RWPE2 (cell line): Measurements from ENCODE around the gene MERTK.
A peak's percentile ranks its signal among the peaks of the same experiment; 100 is the strongest.

Experiments
- ATAC-seq: fragments of 200-7000 bp; cut with Tn5 transposase; 3 replicates; pipeline ENCODE4 v1.9.1; 2021; ENCODE audit warnings: low read depth
- DNase-seq: peaks from one replicate; pipeline ENCODE4 v3.0.0-alpha.2; 2020; ENCODE audit warnings: low spot score
- H3K27ac ChIP-seq: fragments of 450-650 bp; 2 replicates; pipeline ENCODE4 v1.5.1; 2017; ENCODE audit warnings: mild to moderate bottlenecking; ENCODE audit not compliant: poor library complexity, severe bottlenecking
- H3K27me3 ChIP-seq: fragments of 250-450 bp; sonication (Bioruptor Pico); 2 replicates; pipeline ENCODE4 v1.5.1; 2021; ENCODE audit warnings: mild to moderate bottlenecking, moderate library complexity; ENCODE audit not compliant: insufficient read depth, poor library complexity, severe bottlenecking
- H3K36me3 ChIP-seq: fragments of 250-450 bp; sonication (Bioruptor Pico); 2 replicates; pipeline ENCODE4 v1.5.1; 2020; ENCODE audit warnings: low read depth, mild to moderate bottlenecking, moderate library complexity
- H3K4me1 ChIP-seq: fragments of 250-450 bp; sonication (Bioruptor Pico); 2 replicates; pipeline ENCODE4 v1.5.1; 2021; ENCODE audit warnings: mild to moderate bottlenecking, moderate library complexity; ENCODE audit not compliant: insufficient read depth, poor library complexity, severe bottlenecking
- H3K4me3 ChIP-seq: fragments of 250-450 bp; sonication (Bioruptor Pico); 2 replicates; pipeline ENCODE4 v1.5.1; 2021; ENCODE audit warnings: mild to moderate bottlenecking, moderate library complexity; ENCODE audit not compliant: severe bottlenecking
- H3K9me3 ChIP-seq: fragments of 250-450 bp; sonication (Bioruptor Pico); 2 replicates; pipeline ENCODE4 v1.5.1; 2021; ENCODE audit warnings: mild to moderate bottlenecking, moderate library complexity; ENCODE audit not compliant: severe bottlenecking
- TF ChIP-seq, protein P1 (sequence below): fragments of 450-650 bp; IDR thresholded peaks from one replicate; pipeline ENCODE4 v1.5.1; 2017; ENCODE audit warnings: mild to moderate bottlenecking, moderate library complexity; ENCODE audit not compliant: poor library complexity, severe bottlenecking

The MERTK gene

GRCh38 chr2:112020561-112020960, 122.2 kb downstream of the MERTK start:
- Histone ChIP-seq H3K9me3 (no peaks in the 10 kb centered on the region), H3K27ac (no peak overlapping the region), H3K27me3 (no peaks in the 10 kb centered on the region), H3K4me3 (no peak overlapping the region), H3K4me1 (peaks cover 2% of the 10 kb centered on the region), H3K36me3 (no peaks in the 10 kb centered on the region)
- TF ChIP-seq, protein P1, sequence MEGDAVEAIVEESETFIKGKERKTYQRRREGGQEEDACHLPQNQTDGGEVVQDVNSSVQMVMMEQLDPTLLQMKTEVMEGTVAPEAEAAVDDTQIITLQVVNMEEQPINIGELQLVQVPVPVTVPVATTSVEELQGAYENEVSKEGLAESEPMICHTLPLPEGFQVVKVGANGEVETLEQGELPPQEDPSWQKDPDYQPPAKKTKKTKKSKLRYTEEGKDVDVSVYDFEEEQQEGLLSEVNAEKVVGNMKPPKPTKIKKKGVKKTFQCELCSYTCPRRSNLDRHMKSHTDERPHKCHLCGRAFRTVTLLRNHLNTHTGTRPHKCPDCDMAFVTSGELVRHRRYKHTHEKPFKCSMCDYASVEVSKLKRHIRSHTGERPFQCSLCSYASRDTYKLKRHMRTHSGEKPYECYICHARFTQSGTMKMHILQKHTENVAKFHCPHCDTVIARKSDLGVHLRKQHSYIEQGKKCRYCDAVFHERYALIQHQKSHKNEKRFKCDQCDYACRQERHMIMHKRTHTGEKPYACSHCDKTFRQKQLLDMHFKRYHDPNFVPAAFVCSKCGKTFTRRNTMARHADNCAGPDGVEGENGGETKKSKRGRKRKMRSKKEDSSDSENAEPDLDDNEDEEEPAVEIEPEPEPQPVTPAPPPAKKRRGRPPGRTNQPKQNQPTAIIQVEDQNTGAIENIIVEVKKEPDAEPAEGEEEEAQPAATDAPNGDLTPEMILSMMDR: no peak
- no peak for DNase-seq
- ATAC-seq: no peak

- DNase-seq: no peak
- no peaks in the 10 kb centered on the region for H3K27me3 ChIP-seq
These were observed 122.9 kb downstream of the MERTK start for GRCh38 chr2:112021290-112021689.

DNA sequence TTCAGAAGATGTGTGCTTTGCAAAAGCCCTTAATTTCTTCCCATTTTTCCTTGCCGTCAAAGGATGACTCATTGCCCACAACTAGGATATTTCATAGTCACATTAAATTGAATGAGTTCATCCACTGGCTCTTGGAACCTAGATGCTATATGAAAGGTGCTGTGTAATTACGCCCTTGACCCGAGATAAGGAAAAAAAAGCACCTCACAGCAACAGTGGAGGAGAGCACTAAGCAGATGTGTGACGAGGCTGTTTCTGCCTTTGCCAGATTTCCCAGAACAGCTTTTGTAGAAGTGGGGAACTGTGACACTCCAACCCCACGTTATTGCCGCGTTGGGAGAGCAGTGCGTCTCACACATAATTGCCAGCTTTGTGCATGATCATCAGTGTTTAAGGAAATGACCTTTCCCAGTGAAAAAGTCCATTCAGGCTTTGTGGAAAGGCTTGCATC, 123.4 kb downstream of the MERTK start:
- no peaks in the 10 kb centered on the region for H3K4me1 ChIP-seq
- DNase-seq (no peak), ATAC-seq (0 out of 3 replicates have a peak, but pooled peaks have one; percentile 29)
- no peak overlapping the region for H3K27ac ChIP-seq
- H3K9me3 ChIP-seq: no peaks in the 10 kb centered on the region
- TF ChIP-seq, protein P1: no peak
- no peak overlapping the region for H3K4me3 ChIP-seq
- no peaks in the 10 kb centered on the region for H3K27me3 ChIP-seq
- H3K36me3 ChIP-seq: no peaks in the 10 kb centered on the region

More at GRCh38 chr2:112021290-112021689, 122.9 kb downstream of the MERTK start:
- TF ChIP-seq, protein P1: no peak
- no peaks in the 10 kb centered on the region for H3K36me3 ChIP-seq
- H3K27ac ChIP-seq: no peak overlapping the region
- no peak overlapping the region for H3K4me3 ChIP-seq
- no peaks in the 10 kb centered on the region for H3K9me3 ChIP-seq
- no peak for ATAC-seq
- no peaks in the 10 kb centered on the region for H3K4me1 ChIP-seq

- Histone ChIP-seq H3K4me1 (no peaks in the 10 kb centered on the region), H3K27ac (no peak overlapping the region), H3K36me3 (no peaks in the 10 kb centered on the region), H3K4me3 (no peak overlapping the region), H3K27me3 (no peaks in the 10 kb centered on the region), H3K9me3 (no peaks in the 10 kb centered on the region)
- TF ChIP-seq, protein P1: no peak
- DNase-seq (no peak), ATAC-seq (no peak)
These were observed 125.3 kb downstream of the MERTK start for GRCh38 chr2:112023707-112024106.

DNA sequence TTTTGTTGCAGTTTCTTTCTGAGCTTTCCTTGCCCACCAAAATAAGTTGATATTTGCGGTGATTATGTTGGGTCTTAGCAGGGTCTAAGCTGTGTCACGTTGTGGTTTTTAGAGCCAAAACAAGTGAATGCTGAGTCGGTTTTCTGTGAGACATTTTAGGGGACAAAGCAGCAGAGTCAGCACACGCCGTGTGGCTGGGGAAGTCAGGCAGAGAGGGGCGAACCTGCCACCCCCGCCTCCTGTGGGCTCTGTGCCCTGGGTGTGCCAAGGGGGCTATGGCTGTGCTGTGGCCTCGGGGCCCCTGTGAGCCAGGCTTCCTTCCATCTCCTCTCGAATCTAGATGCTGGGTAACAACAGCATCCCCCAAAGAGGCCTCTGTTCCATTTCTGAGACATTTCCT, 125.8 kb downstream of the MERTK start:
- no peak overlapping the region for H3K27ac ChIP-seq

More for the DNA sequence above, 125.8 kb downstream of the MERTK start:
- no peak for ATAC-seq
- Histone ChIP-seq H3K9me3 (no peaks in the 10 kb centered on the region), H3K4me3 (no peak overlapping the region), H3K4me1 (no peaks in the 10 kb centered on the region), H3K27me3 (no peaks in the 10 kb centered on the region), H3K36me3 (no peaks in the 10 kb centered on the region)
- no peak for DNase-seq
- TF ChIP-seq, protein P1: no peak
